ENCODE results near the gene BCAS4. TPM values are rescaled to one million over a fixed set of nuclear protein-coding genes. Genes with fewer than 3 reads are reported as not detected.

Gene BCAS4
- total RNA-seq, 2 donors from 2014 or later, result 2.9 to 11.4 TPM

- Histone ChIP-seq H3K27ac (no peak overlapping the region), H3K27me3 (replicated peaks; ENCODE audit: insufficient read depth) (no peaks in the 10 kb centered on the region), H3K4me3 (no peak overlapping the region), H3K36me3 (no peaks in the 10 kb centered on the region), H3K9me3 (no peaks in the 10 kb centered on the region), H3K4me1 (replicated peaks) (no peaks in the 10 kb centered on the region)
- intact Hi-C loops (cut with DNase I), result no loop called here
- 58% methylated on average over 2 of the region's 2 CpGs for WGBS
- DNase-seq (ENCODE audit: low spot score), result no peak
- TF ChIP-seq POLR2A (IDR thresholded peaks at IDR 0.05) (no peak), CTCF (IDR thresholded peaks at IDR 0.05) (no peak), POLR2AphosphoS5 (IDR thresholded peaks at IDR 0.05) (no peak)
These were observed 119.0 kb downstream of the BCAS4 start for GRCh38 chr20:50913690-50914375.

GRCh38 chr20:50915424-50915823 lies 120.6 kb downstream of the BCAS4 start:
- Histone ChIP-seq H3K36me3 (no peaks in the 10 kb centered on the region), H3K4me3 (no peak overlapping the region), H3K27me3 (replicated peaks; ENCODE audit: insufficient read depth) (no peaks in the 10 kb centered on the region), H3K27ac (no peak overlapping the region), H3K9me3 (no peaks in the 10 kb centered on the region), H3K4me1 (replicated peaks) (no peaks in the 10 kb centered on the region)
- TF ChIP-seq CTCF (IDR thresholded peaks at IDR 0.05) (no peak), POLR2A (IDR thresholded peaks at IDR 0.05) (no peak), POLR2AphosphoS5 (IDR thresholded peaks at IDR 0.05) (no peak)
- 24% methylated on average over 3 of the region's 3 CpGs for WGBS
- intact Hi-C loops (cut with DNase I), result no loop called here
- no peak for DNase-seq (ENCODE audit: low spot score)

GRCh38 chr20:50916257-50916656 lies 121.4 kb downstream of the BCAS4 start:
- WGBS, result 28% methylated on average over 5 of the region's 5 CpGs
- Histone ChIP-seq H3K27ac (peak overlapping the region in 1 of 2 donors; percentile 3), H3K36me3 (no peaks in the 10 kb centered on the region), H3K4me1 (replicated peaks) (no peaks in the 10 kb centered on the region), H3K27me3 (replicated peaks; ENCODE audit: insufficient read depth) (no peaks in the 10 kb centered on the region), H3K4me3 (no peak overlapping the region), H3K9me3 (no peaks in the 10 kb centered on the region)
- intact Hi-C loops (cut with DNase I), result no loop called here
- TF ChIP-seq POLR2AphosphoS5 (IDR thresholded peaks at IDR 0.05), result peak; percentile 36
- no peak for TF ChIP-seq POLR2A (IDR thresholded peaks at IDR 0.05)
- DNase-seq (ENCODE audit: low spot score), result peak; percentile 24

- intact Hi-C loops (cut with DNase I), result no loop called here
- no peak overlapping the region for H3K4me3 ChIP-seq
- no peaks in the 10 kb centered on the region for H3K4me1 ChIP-seq (replicated peaks)
- TF ChIP-seq CTCF (IDR thresholded peaks at IDR 0.05) (no peak), POLR2AphosphoS5 (IDR thresholded peaks at IDR 0.05) (no peak), POLR2A (IDR thresholded peaks at IDR 0.05) (no peak)
- DNase-seq (ENCODE audit: low spot score), result no peak
- WGBS, result 55% methylated on average over 3 of the region's 3 CpGs
- no peaks in the 10 kb centered on the region for H3K36me3 ChIP-seq
- peak overlapping the region in 1 of 2 donors; percentile 3 for H3K27ac ChIP-seq
- no peaks in the 10 kb centered on the region for H3K27me3 ChIP-seq (replicated peaks; ENCODE audit: insufficient read depth)
- H3K9me3 ChIP-seq, result no peaks in the 10 kb centered on the region
These were observed 122.1 kb downstream of the BCAS4 start for GRCh38 chr20:50916934-50917333.

- TF ChIP-seq CTCF (IDR thresholded peaks at IDR 0.05) (no peak), POLR2AphosphoS5 (IDR thresholded peaks at IDR 0.05) (no peak), POLR2A (IDR thresholded peaks at IDR 0.05) (no peak)
- Histone ChIP-seq H3K27ac (no peak overlapping the region), H3K36me3 (no peaks in the 10 kb centered on the region), H3K4me3 (no peak overlapping the region), H3K27me3 (replicated peaks; ENCODE audit: insufficient read depth) (no peaks in the 10 kb centered on the region), H3K9me3 (no peaks in the 10 kb centered on the region), H3K4me1 (replicated peaks) (no peaks in the 10 kb centered on the region)
- intact Hi-C loops (cut with DNase I), result no loop called here
- no peak for DNase-seq (ENCODE audit: low spot score)
- WGBS, result 36% methylated on average over 3 of the region's 3 CpGs
These were observed 123.5 kb downstream of the BCAS4 start for GRCh38 chr20:50918403-50918802.

Data from prostate gland (tissue), 2 donors.